ENCODE results near the gene CPE. TPM values are rescaled to one million over a fixed set of nuclear protein-coding genes. Genes with fewer than 3 reads are reported as not detected.
"Not testable (repeated sequence)": the region's sequence is repeated elsewhere in the genome, so short reads cannot be mapped to it uniquely, and the experiment has no call there.

Gene CPE
- total and polyA plus RNA-seq, 3 experiments from 2014 or later = not detected

- H3K4me3 ChIP-seq (ENCODE audit: low read length); H3K27ac ChIP-seq (ENCODE audit: low read depth, low read length); H3K27ac Mint-ChIP-seq; H3K36me3 Mint-ChIP-seq; H3K27me3 ChIP-seq (ENCODE audit: insufficient read depth, low read length, poor library complexity, severe bottlenecking); H3K4me1 ChIP-seq (ENCODE audit: insufficient read depth, low read length); POLR2A ChIA-PET; H3K9me3 Mint-ChIP-seq; H3K36me3 ChIP-seq (ENCODE audit: insufficient read depth, low read length); DNase-seq; H3K4me3 Mint-ChIP-seq; H3K9me3 ChIP-seq (ENCODE audit: low read length): not testable (repeated sequence)
- peaks cover 4 to 11% (median 7%) of the 10 kb centered on the region in 3 donors for H3K4me1 Mint-ChIP-seq
- CTCF ChIA-PET = interaction anchor here (1.0 to 2.3 kb wide), 4 partner anchors 7 to 16 kb away, joined by 3 to 9 read pairs (median 4); no protein-coding TSS in a partner anchor
- peaks cover 5 to 37% of the 10 kb centered on the region in 2 donors for H3K27me3 Mint-ChIP-seq
These were observed 113.8 kb downstream of the CPE start for GRCh38 chr4:165492583-165492982.

DNA sequence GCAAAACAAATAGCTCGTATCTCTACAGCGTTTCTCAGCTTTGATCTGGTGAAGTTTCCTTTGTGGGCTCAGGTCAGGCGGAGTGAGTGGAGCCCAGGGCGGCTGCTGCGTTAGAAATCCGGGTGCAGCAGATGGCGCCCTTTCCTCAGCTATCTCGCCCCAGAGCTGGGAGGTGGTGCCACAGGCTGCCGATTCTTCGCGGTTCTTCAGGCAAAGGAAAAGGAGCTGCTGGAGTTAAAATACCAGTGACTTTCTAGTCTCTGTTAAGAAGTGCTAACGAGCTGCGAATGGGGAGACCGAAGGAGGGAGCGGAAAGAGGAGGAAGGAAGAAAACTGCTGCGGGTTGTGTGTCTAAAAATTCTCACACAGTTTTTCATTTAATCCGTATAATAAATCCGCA lies 114.6 kb downstream of the CPE start:
- peak; percentile 24 to 65 (median 36) for DNase-seq
- no peaks in the 10 kb centered on the region for H3K4me1 ChIP-seq (ENCODE audit: insufficient read depth, low read length)
- no peak overlapping the region for H3K27ac ChIP-seq (ENCODE audit: low read depth, low read length)
- H3K4me3 ChIP-seq (ENCODE audit: low read length) = no peak overlapping the region
- Mint-ChIP-seq H3K27me3 (peaks cover 5 to 34% of the 10 kb centered on the region in 2 donors), H3K4me3 (peak overlapping the region in 5 of 7 donors; percentile 42 to 70 (median 63)), H3K9me3 (no peaks in the 10 kb centered on the region), H3K4me1 (peaks cover 4 to 11% (median 7%) of the 10 kb centered on the region in 3 donors), H3K36me3 (no peaks in the 10 kb centered on the region), H3K27ac (peak overlapping the region in 2 of 8 donors; percentile 47 to 86)
- ChIA-PET POLR2A (no interaction called here), CTCF (interaction anchor here (0.9 to 2.3 kb wide), 8 partner anchors 8 to 362 kb away, joined by 3 to 9 read pairs (median 4); no protein-coding TSS in a partner anchor)
- no peaks in the 10 kb centered on the region for H3K27me3 ChIP-seq (ENCODE audit: insufficient read depth, low read length, poor library complexity, severe bottlenecking)
- no peaks in the 10 kb centered on the region for H3K36me3 ChIP-seq (ENCODE audit: insufficient read depth, low read length)
- no peaks in the 10 kb centered on the region for H3K9me3 ChIP-seq (ENCODE audit: low read length)

- Histone ChIP-seq H3K4me1 (ENCODE audit: insufficient read depth, low read length) (no peaks in the 10 kb centered on the region), H3K27ac (ENCODE audit: low read depth, low read length) (no peak overlapping the region), H3K4me3 (ENCODE audit: low read length) (no peak overlapping the region), H3K27me3 (ENCODE audit: insufficient read depth, low read length, poor library complexity, severe bottlenecking) (no peaks in the 10 kb centered on the region), H3K36me3 (ENCODE audit: insufficient read depth, low read length) (no peaks in the 10 kb centered on the region), H3K9me3 (ENCODE audit: low read length) (no peaks in the 10 kb centered on the region)
- Mint-ChIP-seq H3K4me3 (no peak overlapping the region), H3K36me3 (no peaks in the 10 kb centered on the region), H3K9me3 (no peaks in the 10 kb centered on the region), H3K27ac (no peak overlapping the region), H3K27me3 (peaks cover 4 to 9% of the 10 kb centered on the region in 2 donors), H3K4me1 (no peaks in the 10 kb centered on the region)
- POLR2A ChIA-PET = no interaction called here
- no peak for DNase-seq
- CTCF ChIA-PET = interaction anchor here (1.0 kb wide), 1 partner anchor 8 kb away, joined by 3 read pairs; no protein-coding TSS in a partner anchor
These were observed 124.4 kb downstream of the CPE start for GRCh38 chr4:165502916-165503907.

GRCh38 chr4:165504184-165504583 lies 125.4 kb downstream of the CPE start:
- Mint-ChIP-seq H3K4me3 (no peak overlapping the region), H3K9me3 (no peaks in the 10 kb centered on the region), H3K27ac (no peak overlapping the region), H3K36me3 (no peaks in the 10 kb centered on the region), H3K4me1 (no peaks in the 10 kb centered on the region), H3K27me3 (peaks cover 4% of the 10 kb centered on the region in 2 donors)
- no peaks in the 10 kb centered on the region for H3K36me3 ChIP-seq (ENCODE audit: insufficient read depth, low read length)
- no peak overlapping the region for H3K27ac ChIP-seq (ENCODE audit: low read depth, low read length)
- ChIA-PET POLR2A (no interaction called here), CTCF (no interaction called here)
- no peak for DNase-seq
- H3K27me3 ChIP-seq (ENCODE audit: insufficient read depth, low read length, poor library complexity, severe bottlenecking) = no peaks in the 10 kb centered on the region
- H3K9me3 ChIP-seq (ENCODE audit: low read length) = no peaks in the 10 kb centered on the region
- no peak overlapping the region for H3K4me3 ChIP-seq (ENCODE audit: low read length)
- H3K4me1 ChIP-seq (ENCODE audit: insufficient read depth, low read length) = no peaks in the 10 kb centered on the region

DNA sequence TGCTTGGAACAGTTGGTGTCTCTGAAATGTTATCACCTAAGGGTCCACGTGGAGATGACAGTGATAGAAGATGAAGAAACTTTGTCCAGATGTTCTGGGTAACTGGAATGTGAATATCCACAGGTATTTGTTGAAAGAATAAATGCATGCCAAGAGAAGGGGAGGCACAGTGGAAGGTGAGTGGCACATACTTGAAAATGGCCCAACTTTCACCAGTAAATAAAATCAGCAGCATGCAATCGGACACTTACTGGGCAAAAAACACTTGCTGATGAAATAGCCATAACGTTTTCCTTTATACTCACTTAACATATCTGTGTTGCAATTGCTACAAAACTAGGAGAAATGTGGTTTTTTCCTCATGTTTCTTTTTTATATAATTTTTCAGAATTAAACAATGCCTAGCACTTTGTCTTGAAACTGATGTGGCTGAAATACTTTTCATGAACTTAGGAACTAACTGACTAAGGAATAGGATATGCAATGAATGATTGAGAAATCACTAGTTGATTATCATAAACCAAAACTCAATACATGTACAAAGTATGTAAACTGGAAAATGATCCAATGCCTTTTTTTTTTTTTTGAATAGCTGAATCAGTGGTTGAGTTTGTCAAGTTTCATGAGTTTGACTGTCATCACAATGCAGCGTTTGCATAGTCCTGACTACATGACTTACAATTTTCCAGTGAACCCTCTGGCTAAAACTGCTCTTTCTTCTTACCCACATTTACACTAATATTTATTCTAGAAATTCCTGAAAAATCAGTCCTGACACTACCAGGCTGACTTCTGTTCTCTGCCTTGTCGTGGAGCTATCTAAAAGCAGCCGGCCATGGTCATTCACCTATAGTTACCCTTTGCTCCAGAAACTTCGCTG lies 127.4 kb downstream of the CPE start:
- Mint-ChIP-seq H3K36me3 (no peaks in the 10 kb centered on the region), H3K9me3 (no peaks in the 10 kb centered on the region), H3K27ac (no peak overlapping the region), H3K27me3 (peaks cover 3 to 4% of the 10 kb centered on the region in 2 donors), H3K4me3 (no peak overlapping the region), H3K4me1 (no peaks in the 10 kb centered on the region)
- H3K9me3 ChIP-seq (ENCODE audit: low read length) = no peaks in the 10 kb centered on the region
- DNase-seq = no peak
- H3K27ac ChIP-seq (ENCODE audit: low read depth, low read length) = no peak overlapping the region
- H3K27me3 ChIP-seq (ENCODE audit: insufficient read depth, low read length, poor library complexity, severe bottlenecking) = no peaks in the 10 kb centered on the region
- no peak overlapping the region for H3K4me3 ChIP-seq (ENCODE audit: low read length)
- POLR2A ChIA-PET = no interaction called here
- H3K36me3 ChIP-seq (ENCODE audit: insufficient read depth, low read length) = no peaks in the 10 kb centered on the region
- H3K4me1 ChIP-seq (ENCODE audit: insufficient read depth, low read length) = no peaks in the 10 kb centered on the region
- CTCF ChIA-PET = interaction anchor here (0.9 kb wide), 1 partner anchor 13 kb away, joined by 3 read pairs; no protein-coding TSS in a partner anchor

- Mint-ChIP-seq H3K27me3 (peaks cover 1 to 4% of the 10 kb centered on the region in 2 donors), H3K36me3 (no peaks in the 10 kb centered on the region), H3K4me1 (no peaks in the 10 kb centered on the region), H3K27ac (no peak overlapping the region), H3K9me3 (no peaks in the 10 kb centered on the region), H3K4me3 (no peak overlapping the region)
- Histone ChIP-seq H3K4me3 (ENCODE audit: low read length) (no peak overlapping the region), H3K36me3 (ENCODE audit: insufficient read depth, low read length) (no peaks in the 10 kb centered on the region), H3K4me1 (ENCODE audit: insufficient read depth, low read length) (no peaks in the 10 kb centered on the region), H3K9me3 (ENCODE audit: low read length) (no peaks in the 10 kb centered on the region), H3K27me3 (ENCODE audit: insufficient read depth, low read length, poor library complexity, severe bottlenecking) (no peaks in the 10 kb centered on the region), H3K27ac (ENCODE audit: low read depth, low read length) (no peak overlapping the region)
- POLR2A ChIA-PET = no interaction called here
- CTCF ChIA-PET = interaction anchor here (0.9 kb wide), 1 partner anchor 13 kb away, joined by 3 read pairs; no protein-coding TSS in a partner anchor
- DNase-seq = no peak
These were observed 128.0 kb downstream of the CPE start for GRCh38 chr4:165506849-165507248.

GRCh38 chr4:165507381-165507780 lies 128.6 kb downstream of the CPE start:
- no peaks in the 10 kb centered on the region for H3K9me3 ChIP-seq (ENCODE audit: low read length)
- no peak overlapping the region for H3K4me3 ChIP-seq (ENCODE audit: low read length)
- no peak overlapping the region for H3K4me3 Mint-ChIP-seq
- H3K27ac ChIP-seq (ENCODE audit: low read depth, low read length) = no peak overlapping the region
- no peaks in the 10 kb centered on the region for H3K27me3 ChIP-seq (ENCODE audit: insufficient read depth, low read length, poor library complexity, severe bottlenecking)
- H3K27me3 Mint-ChIP-seq = peaks cover 1 to 6% of the 10 kb centered on the region in 2 donors
- H3K36me3 ChIP-seq (ENCODE audit: insufficient read depth, low read length) = no peaks in the 10 kb centered on the region
- H3K9me3 Mint-ChIP-seq = no peaks in the 10 kb centered on the region
- H3K4me1 ChIP-seq (ENCODE audit: insufficient read depth, low read length) = no peaks in the 10 kb centered on the region
- H3K4me1 Mint-ChIP-seq = no peaks in the 10 kb centered on the region
- ChIA-PET POLR2A (no interaction called here), CTCF (no interaction called here)
- no peaks in the 10 kb centered on the region for H3K36me3 Mint-ChIP-seq
- no peak for DNase-seq
- no peak overlapping the region for H3K27ac Mint-ChIP-seq
